Endodermal cell (in vitro differentiated cells): Measurements from ENCODE around the gene ROR2. TPM values are rescaled to one million over a fixed set of nuclear protein-coding genes. Genes with fewer than 3 reads are reported as not detected.

Experiments
- DNase-seq: peaks from one replicate; pipeline ENCODE4 v3.0.0-alpha.2; 2017
- H3K27ac ChIP-seq: 2 replicates; pipeline ENCODE4 v1.5.1; 2013; ENCODE audit warnings: mild to moderate bottlenecking, low read depth, low read length, moderate library complexity
- H3K27me3 ChIP-seq: 2 replicates; pipeline ENCODE4 v1.6.1; 2013; ENCODE audit warnings: mild to moderate bottlenecking, low read length, moderate library complexity; ENCODE audit not compliant: insufficient read depth, control insufficient read depth, poor library complexity, severe bottlenecking
- H3K36me3 ChIP-seq: 2 replicates; pipeline ENCODE4 v1.7.0; 2013; ENCODE audit warnings: mild to moderate bottlenecking, low read length, moderate library complexity; ENCODE audit not compliant: control insufficient read depth, insufficient read depth
- H3K4me1 ChIP-seq: one replicate; pipeline ENCODE4 v1.7.0; 2013; ENCODE audit warnings: low read length; ENCODE audit not compliant: control insufficient read depth, insufficient read depth
- H3K4me3 ChIP-seq: 2 replicates; pipeline ENCODE4 v1.5.1; 2013; ENCODE audit warnings: mild to moderate bottlenecking, low read length, moderate library complexity
- H3K9ac ChIP-seq: 2 replicates; pipeline ENCODE4 v1.6.1; 2013; ENCODE audit warnings: mild to moderate bottlenecking, low read length, moderate library complexity; ENCODE audit not compliant: poor library complexity, severe bottlenecking; ENCODE audit errors: extremely low read depth
- H3K9me3 ChIP-seq: 2 replicates; pipeline ENCODE4 v1.6.1; 2013; ENCODE audit warnings: mild to moderate bottlenecking, low read length, moderate library complexity; ENCODE audit not compliant: control insufficient read depth
- H3K27ac Mint-ChIP-seq: 2 replicates; pipeline ENCODE4 v1.8.0; 2020; ENCODE audit warnings: mixed read lengths
- H3K27me3 Mint-ChIP-seq: 2 replicates; pipeline ENCODE4 v1.8.0; 2021; ENCODE audit warnings: mild to moderate bottlenecking, mixed read lengths; ENCODE audit not compliant: insufficient read depth
- H3K36me3 Mint-ChIP-seq: 2 replicates; pipeline ENCODE4 v1.8.0; 2020; ENCODE audit warnings: low read depth, mixed read lengths
- H3K4me1 Mint-ChIP-seq: 2 replicates; pipeline ENCODE4 v1.8.0; 2020; ENCODE audit warnings: mixed read lengths
- H3K4me3 Mint-ChIP-seq: 2 replicates; pipeline ENCODE4 v1.8.0; 2020; ENCODE audit warnings: mild to moderate bottlenecking, moderate library complexity, mixed read lengths
- H3K9me3 Mint-ChIP-seq: 2 replicates; pipeline ENCODE4 v1.8.0; 2020; ENCODE audit warnings: mild to moderate bottlenecking, mixed read lengths
- CTCF ChIP-seq: fragments of 200-600 bp; sonication (generic); conservative IDR thresholded peaks from 2 replicates; pipeline ENCODE4 v1.5.0; 2021; ENCODE audit warnings: antibody characterized with exemption, mild to moderate bottlenecking
- WGBS, 2 experiments: methylation state at CpG; one replicate each; pipeline versions ENCODE4 v1.1.5 to v1.1.7; 2013; ENCODE audit warnings: missing lambda C conversion rate in 2 of 2, mixed read lengths in 1 of 2; ENCODE audit not compliant: insufficient coverage in 1 of 2, insufficient read length in 1 of 2; 5-methylcytosine and 5-hydroxymethylcytosine counted together
- total RNA-seq, 2 donors: library from RNA; stranded (reverse); fragmentation: NEBNext Ultra II Directional in 1 of 2; extraction: Animal tissue kit (Norgen Biotek cat#: 25700) in 1 of 2; gene quantifications; 2 replicates in 1 of 2; 3 replicates in 1 of 2; pipeline ENCODE4 v1.2.1, GENCODE V29; 2021

Gene ROR2
- total RNA-seq, 2 donors from 2014 or later: 104 to 160 TPM

- H3K36me3 ChIP-seq: peaks cover 38% of the 10 kb centered on the region
- H3K27me3 Mint-ChIP-seq: no peaks in the 10 kb centered on the region
- H3K4me3 ChIP-seq: no peak overlapping the region
- H3K9me3 Mint-ChIP-seq: no peaks in the 10 kb centered on the region
- DNase-seq: no peak
- no peak overlapping the region for H3K27ac Mint-ChIP-seq
- no peak overlapping the region for H3K9ac ChIP-seq
- H3K27ac ChIP-seq: no peak overlapping the region
- no peaks in the 10 kb centered on the region for H3K9me3 ChIP-seq
- no peak for TF ChIP-seq CTCF
- WGBS, 2 experiments: 93 to 100% methylated on average over 3 to 5 of the region's 5 CpGs
- no peaks in the 10 kb centered on the region for H3K36me3 Mint-ChIP-seq
- H3K27me3 ChIP-seq: no peaks in the 10 kb centered on the region
- no peak overlapping the region for H3K4me3 Mint-ChIP-seq
- H3K4me1 ChIP-seq: peaks cover 9% of the 10 kb centered on the region
- H3K4me1 Mint-ChIP-seq: peaks cover 21% of the 10 kb centered on the region
Measured at GRCh38 chr9:91690540-91691249, 259.3 kb downstream of the ROR2 start.

DNA sequence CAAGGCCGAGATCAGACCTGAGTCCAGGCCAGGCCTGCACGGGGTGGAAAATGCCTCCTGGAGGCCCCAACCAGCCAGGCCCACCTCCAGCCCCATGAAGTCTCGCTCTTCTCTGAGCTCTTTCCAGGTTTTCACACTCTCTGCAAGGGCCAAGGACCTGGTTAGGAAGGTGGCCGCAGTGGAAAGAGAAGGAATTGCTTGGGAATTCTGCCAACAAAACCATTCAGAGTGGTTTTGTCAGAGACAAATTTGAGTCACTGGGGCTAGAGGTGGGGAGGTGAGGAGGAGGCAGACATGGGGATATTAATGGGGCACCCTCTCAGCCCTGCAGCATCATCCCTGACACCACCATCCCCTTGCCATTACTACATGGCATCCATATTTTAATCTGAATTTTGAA lies 261.0 kb downstream of the ROR2 start:
- no peak overlapping the region for H3K9ac ChIP-seq
- H3K27me3 ChIP-seq: no peaks in the 10 kb centered on the region
- no peak overlapping the region for H3K4me3 ChIP-seq
- Mint-ChIP-seq H3K36me3 (no peaks in the 10 kb centered on the region), H3K4me1 (peaks cover 13% of the 10 kb centered on the region), H3K9me3 (no peaks in the 10 kb centered on the region), H3K4me3 (no peak overlapping the region), H3K27ac (no peak overlapping the region), H3K27me3 (no peaks in the 10 kb centered on the region)
- peaks cover 7% of the 10 kb centered on the region for H3K4me1 ChIP-seq
- 80 to 91% methylated on average over 4 of the region's 4 CpGs for WGBS, 2 experiments
- no peak for DNase-seq
- H3K27ac ChIP-seq: no peak overlapping the region
- no peak for TF ChIP-seq CTCF
- no peaks in the 10 kb centered on the region for H3K9me3 ChIP-seq
- H3K36me3 ChIP-seq: peaks cover 41% of the 10 kb centered on the region

- Mint-ChIP-seq H3K27me3 (peaks cover 4% of the 10 kb centered on the region), H3K27ac (no peak overlapping the region), H3K36me3 (no peaks in the 10 kb centered on the region), H3K4me1 (no peaks in the 10 kb centered on the region), H3K4me3 (no peak overlapping the region), H3K9me3 (no peaks in the 10 kb centered on the region)
- H3K9me3 ChIP-seq: no peaks in the 10 kb centered on the region
- peaks cover 4% of the 10 kb centered on the region for H3K36me3 ChIP-seq
- no peak overlapping the region for H3K9ac ChIP-seq
- H3K27ac ChIP-seq: no peak overlapping the region
- WGBS, 2 experiments: 94 to 100% methylated on average over 1 of the region's 1 CpG
- DNase-seq: no peak
- H3K4me3 ChIP-seq: no peak overlapping the region
- no peaks in the 10 kb centered on the region for H3K27me3 ChIP-seq
- no peak for TF ChIP-seq CTCF
- H3K4me1 ChIP-seq: no peaks in the 10 kb centered on the region
Measured at GRCh38 chr9:91683269-91683668, 266.8 kb downstream of the ROR2 start.
